IMR-90 (cell line): ENCODE results near the gene ZC2HC1C. TPM values are rescaled to one million over a fixed set of nuclear protein-coding genes. Genes with fewer than 3 reads are reported as not detected.

Source experiments
- ATAC-seq: fragments of 200-7000 bp; cut with Tn5 transposase; 2 replicates; pipeline ENCODE4 v1.9.1; 2020; ENCODE audit warnings: low read depth, mild to moderate bottlenecking, moderate library complexity
- BruUV-seq: library from RNA; stranded (reverse); fragments of 400-500 nt; replicated peaks from 2 replicates; lab custom pipeline; 2021; lab: Mats Ljungman, UMichigan
- CTCF ChIA-PET: fragments of 300-600 bp; formaldehyde crosslinking; extraction: SDS; loops from one replicate; lab custom pipeline; 2021; ENCODE audit warnings: antibody characterized with exemption; lab: Yijun Ruan, JAX
- POLR2A ChIA-PET: fragments of 300-600 bp; sonication (Branson Sonifier 250); formaldehyde crosslinking; loops from one replicate; lab custom pipeline; 2022; ENCODE audit warnings: antibody characterized with exemption; ENCODE audit not compliant: unreplicated experiment; lab: Charles Lee
- DNase-seq: peaks from one replicate; pipeline ENCODE4 v3.0.0; 2013
- H2AFZ ChIP-seq: replicated peaks from 2 replicates; pipeline ENCODE3; 2013; ENCODE audit warnings: low read length, mild to moderate bottlenecking; ENCODE audit not compliant: poor library complexity
- H2AK5ac ChIP-seq: 2 replicates; pipeline ENCODE4 v1.6.1; 2013; ENCODE audit warnings: low read depth, low read length, inconsistent platforms
- H2AK9ac ChIP-seq: replicated peaks from 2 replicates; pipeline ENCODE3; 2013; ENCODE audit warnings: mild to moderate bottlenecking, low read depth, low read length, moderate library complexity; ENCODE audit not compliant: poor library complexity
- H2BK120ac ChIP-seq: 2 replicates; pipeline ENCODE4 v1.6.1; 2013; ENCODE audit warnings: low read depth, low read length, inconsistent platforms
- H2BK15ac ChIP-seq: 3 replicates; pipeline ENCODE4 v1.6.1; 2013; ENCODE audit warnings: low read depth, low read length, inconsistent platforms
- H2BK20ac ChIP-seq: 2 replicates; pipeline ENCODE4 v1.6.1; 2013; ENCODE audit warnings: low read depth, mild to moderate bottlenecking, inconsistent platforms, low read length, moderate library complexity
- H2BK5ac ChIP-seq: 2 replicates; pipeline ENCODE4 v1.6.1; 2013; ENCODE audit warnings: mild to moderate bottlenecking, low read depth, low read length, inconsistent platforms; ENCODE audit not compliant: poor library complexity, severe bottlenecking
- H3K14ac ChIP-seq: replicated peaks from 2 replicates; pipeline ENCODE4 v1.6.1; 2013; ENCODE audit warnings: low read depth, low read length, inconsistent platforms
- H3K18ac ChIP-seq: 2 replicates; pipeline ENCODE4 v1.6.1; 2013; ENCODE audit warnings: low read depth, low read length, control low read depth
- H3K23ac ChIP-seq: 2 replicates; pipeline ENCODE4 v1.6.1; 2013; ENCODE audit warnings: low read depth, low read length, inconsistent platforms
- H3K27ac ChIP-seq: 2 replicates; pipeline ENCODE4 v1.5.1; 2013; ENCODE audit warnings: mild to moderate bottlenecking, control low read depth, low read length; ENCODE audit not compliant: insufficient read depth
- H3K27me3 ChIP-seq: 2 replicates; pipeline ENCODE4 v1.6.1; 2013; ENCODE audit warnings: low read length; ENCODE audit not compliant: control insufficient read depth, insufficient read depth
- H3K36me3 ChIP-seq: 2 replicates; pipeline ENCODE4 v1.6.1; 2013; ENCODE audit warnings: low read length, mixed read lengths; ENCODE audit not compliant: control insufficient read depth, insufficient read depth
- H3K4ac ChIP-seq: 2 replicates; pipeline ENCODE4 v1.6.1; 2013; ENCODE audit warnings: low read depth, low read length, inconsistent platforms
- H3K4me1 ChIP-seq: 2 replicates; pipeline ENCODE4 v1.6.1; 2013; ENCODE audit warnings: low read length, mixed read lengths; ENCODE audit not compliant: control insufficient read depth, insufficient read depth
- H3K4me2 ChIP-seq: 2 replicates; pipeline ENCODE4 v1.6.1; 2013; ENCODE audit warnings: low read depth, mild to moderate bottlenecking, control low read depth, low read length, moderate library complexity
- H3K4me3 ChIP-seq: 2 replicates; pipeline ENCODE4 v1.5.1; 2013; ENCODE audit warnings: low read depth, mild to moderate bottlenecking, control low read depth, low read length, moderate library complexity; ENCODE audit not compliant: insufficient read depth
- H3K56ac ChIP-seq: 2 replicates; pipeline ENCODE4 v1.6.1; 2013; ENCODE audit warnings: low read length, inconsistent platforms; ENCODE audit not compliant: insufficient read depth; ENCODE audit errors: extremely low read depth
- H3K79me1 ChIP-seq, 2 experiments: 2 replicates each; pipeline ENCODE4 v1.6.1; 2013; ENCODE audit warnings: low read length in 2 of 2, inconsistent platforms in 1 of 2, low read depth in 1 of 2
- H3K9ac ChIP-seq: 2 replicates; pipeline ENCODE4 v1.6.1; 2013; ENCODE audit warnings: low read depth, low read length, control low read depth
- H3K9me1 ChIP-seq: 2 replicates; pipeline ENCODE4 v1.6.1; 2013; ENCODE audit warnings: low read length, inconsistent platforms; ENCODE audit not compliant: insufficient read depth
- H3K9me3 ChIP-seq: 2 replicates; pipeline ENCODE4 v1.6.1; 2013; ENCODE audit warnings: low read length; ENCODE audit not compliant: control insufficient read depth, insufficient read depth
- H4K20me1 ChIP-seq: 2 replicates; pipeline ENCODE4 v1.6.1; 2013; ENCODE audit warnings: low read length, inconsistent platforms; ENCODE audit not compliant: insufficient read depth
- H4K5ac ChIP-seq: 2 replicates; pipeline ENCODE4 v1.6.1; 2013; ENCODE audit warnings: mild to moderate bottlenecking, low read depth, low read length, control low read depth
- H4K8ac ChIP-seq, 2 experiments: 2 replicates each; pipeline ENCODE4 v1.6.1; 2013; ENCODE audit warnings: low read depth in 2 of 2, low read length in 2 of 2, control low read depth in 1 of 2, inconsistent platforms in 1 of 2
- H4K91ac ChIP-seq: 2 replicates; pipeline ENCODE4 v1.6.1; 2013; ENCODE audit warnings: low read depth, low read length, inconsistent platforms; ENCODE audit not compliant: insufficient read depth
- BHLHE40 ChIP-seq: fragments of 150-350 bp; IDR thresholded peaks from 2 replicates; pipeline ENCODE4 v1.6.1; 2016; ENCODE audit warnings: mild to moderate bottlenecking, low read depth, low read length
- CEBPB ChIP-seq: IDR thresholded peaks from 2 replicates; pipeline ENCODE4 v1.6.1; 2012; ENCODE audit warnings: low read depth, low read length, improper control_type of control experiment
- CHD1 ChIP-seq: IDR thresholded peaks from 2 replicates; pipeline ENCODE4 v1.6.1; 2012; ENCODE audit warnings: low read depth, low read length, improper control_type of control experiment
- ELK1 ChIP-seq: fragments of 150-350 bp; IDR thresholded peaks from 2 replicates; pipeline ENCODE4 v1.6.1; 2016; ENCODE audit warnings: low read depth, mild to moderate bottlenecking, low read length, moderate library complexity, borderline replicate concordance
- FOS ChIP-seq: fragments of 150-350 bp; IDR thresholded peaks from 2 replicates; pipeline ENCODE4 v1.6.1; 2016; ENCODE audit warnings: low read depth, low read length
- MAFK ChIP-seq: IDR thresholded peaks from 2 replicates; pipeline ENCODE4 v1.6.1; 2012; ENCODE audit warnings: low read depth, low read length, improper control_type of control experiment
- MAZ ChIP-seq: IDR thresholded peaks from 2 replicates; pipeline ENCODE4 v1.6.1; 2012; ENCODE audit warnings: low read depth, mild to moderate bottlenecking, low read length, improper control_type of control experiment, moderate library complexity, borderline replicate concordance
- NFE2L2 ChIP-seq: fragments of 150-350 bp; IDR thresholded peaks from 2 replicates; pipeline ENCODE4 v1.6.1; 2016; ENCODE audit warnings: low read depth, mild to moderate bottlenecking, low read length
- POLR2A ChIP-seq: IDR thresholded peaks from 2 replicates; pipeline ENCODE4 v1.6.1; 2012; ENCODE audit warnings: mild to moderate bottlenecking, low read depth, low read length
- RAD21 ChIP-seq: IDR thresholded peaks from 2 replicates; pipeline ENCODE4 v1.6.1; 2012; ENCODE audit warnings: low read length, improper control_type of control experiment
- RCOR1 ChIP-seq: IDR thresholded peaks from 2 replicates; pipeline ENCODE4 v1.6.1; 2012; ENCODE audit warnings: mild to moderate bottlenecking, low read length, improper control_type of control experiment; ENCODE audit not compliant: insufficient replicate concordance
- RFX5 ChIP-seq: IDR thresholded peaks from 2 replicates; pipeline ENCODE4 v1.8.0; 2012; ENCODE audit warnings: low read depth, mild to moderate bottlenecking, low read length, moderate library complexity
- SMC3 ChIP-seq: fragments of 150-350 bp; IDR thresholded peaks from 2 replicates; pipeline ENCODE4 v1.6.1; 2016; ENCODE audit warnings: low read depth, mild to moderate bottlenecking, antibody characterized with exemption, low read length, moderate library complexity
- USF2 ChIP-seq: fragments of 150-350 bp; IDR thresholded peaks from 2 replicates; pipeline ENCODE4 v1.6.1; 2017; ENCODE audit warnings: mild to moderate bottlenecking, antibody characterized with exemption, low read length, low read depth
- WGBS, 2 experiments: methylation state at CpG; one replicate each; pipeline versions ENCODE4 v1.1.5 to v1.1.7; 2013; ENCODE audit warnings: missing lambda C conversion rate in 2 of 2; ENCODE audit not compliant: insufficient read length in 1 of 2; ENCODE audit errors: extremely low coverage in 2 of 2; 5-methylcytosine and 5-hydroxymethylcytosine counted together
- dilution Hi-C: fragments of 300-500 bp; cut with HindIII; formaldehyde crosslinking; loops from one replicate; pipeline ENCODE4 v1.14.3; 2018; ENCODE audit warnings: low sequenced_read_pairs; ENCODE audit not compliant: unreplicated experiment
- in situ Hi-C: fragments of 300-500 bp; cut with MboI; formaldehyde crosslinking; loops from 3 replicates; pipeline ENCODE4 v1.14.3; 2019; ENCODE audit warnings: low sequenced_read_pairs, inconsistent platforms, mixed read lengths
- intact Hi-C: fragments of 100-400 bp; cut with micrococcal nuclease; formaldehyde crosslinking; loops from 2 replicates; pipeline ENCODE4 v1.10.0; 2022
- polyA plus RNA-seq, 3 experiments: library from polyadenylated mRNA; depleted of rRNA; stranded (reverse); fragments of >200 nt; gene quantifications; 2 replicates each; pipeline ENCODE4 v1.2.3, GENCODE V29; 2012; ENCODE audit warnings: low replicate concordance in 1 of 3
- total RNA-seq: library from RNA; depleted of rRNA; stranded (reverse); fragments of >200 nt; gene quantifications from 2 replicates; pipeline ENCODE4 v1.2.3, GENCODE V29; 2012

The ZC2HC1C gene
- total and polyA plus RNA-seq, 2 of the 4 experiments (the other 2 are of a cell fraction) = 0.15 to 0.54 TPM

- peaks cover 30% of the 10 kb centered on the region for H3K36me3 ChIP-seq
- WGBS, 2 experiments = 100% methylated on average over 1 of the region's 4 CpGs; no CpG with 5 or more reads in 1 of the 2 experiments
- POLR2A ChIA-PET = no interaction called here
These were observed 32.0 kb downstream of the ZC2HC1C start for GRCh38 chr14:75101491-75101890.

More at GRCh38 chr14:75101491-75101890, 32.0 kb downstream of the ZC2HC1C start:
- Histone ChIP-seq H4K8ac (no peak overlapping the region), H4K91ac (no peak overlapping the region), H3K56ac (no peak overlapping the region), H3K4me1 (no peaks in the 10 kb centered on the region), H3K9me3 (no peaks in the 10 kb centered on the region), H3K79me1 (peaks cover 0 to 3% of the 10 kb centered on the region in 2 experiments; a peak in 2 of 4 replicates), H2AK9ac (no peak overlapping the region), H2BK120ac (no peak overlapping the region), H4K5ac (no peak overlapping the region), H3K18ac (no peak overlapping the region), H3K23ac (no peak overlapping the region), H3K14ac (no peak overlapping the region), H3K4me2 (no peak overlapping the region), H2BK5ac (no peak overlapping the region), H4K20me1 (no peaks in the 10 kb centered on the region), H3K9ac (no peak overlapping the region), H2AFZ (no peak overlapping the region), H3K4me3 (no peak overlapping the region), H3K27me3 (no peaks in the 10 kb centered on the region), H2BK20ac (no peak overlapping the region), H3K9me1 (no peaks in the 10 kb centered on the region), H2BK15ac (no peak overlapping the region), H3K27ac (no peak overlapping the region), H2AK5ac (no peak overlapping the region), H3K4ac (no peak overlapping the region)
- dilution Hi-C loops (no loop called here), intact Hi-C loops (no loop called here), in situ Hi-C loops (no loop called here)
- no peak for ATAC-seq
- no peak for TF ChIP-seq RCOR1
- no peak for TF ChIP-seq POLR2A
- TF ChIP-seq MAZ = no peak
- TF ChIP-seq CEBPB = no peak
- TF ChIP-seq FOS = no peak
- TF ChIP-seq CHD1 = no peak
- TF ChIP-seq RAD21 = no peak
- TF ChIP-seq SMC3 = no peak
- TF ChIP-seq MAFK = no peak
- no peak for TF ChIP-seq BHLHE40
- TF ChIP-seq RFX5 = no peak
- TF ChIP-seq ELK1 = no peak
- TF ChIP-seq NFE2L2 = no peak
- TF ChIP-seq USF2 = no peak
- no peak for DNase-seq
- no TSS peak for BruUV-seq
- CTCF ChIA-PET = no interaction called here
